Type B pancreatic cell (in vitro differentiated cells): ENCODE data around the gene SNRPE. TPM values are rescaled to one million over a fixed set of nuclear protein-coding genes. Genes with fewer than 3 reads are reported as not detected.
A peak's percentile ranks its signal among the peaks of the same experiment; 100 is the strongest.
"Not testable (repeated sequence)": the region's sequence is repeated elsewhere in the genome, so short reads cannot be mapped to it uniquely, and the experiment has no call there.

ENCODE experiments used
- DNase-seq: peaks from one replicate; pipeline ENCODE4 v3.0.0; 2021; ENCODE audit warnings: mixed read lengths; ENCODE audit not compliant: unreplicated experiment; ENCODE audit errors: extremely low spot score
- H3K27ac Mint-ChIP-seq: 2 replicates; pipeline ENCODE4 v1.8.0; 2021; ENCODE audit warnings: mild to moderate bottlenecking, mixed read lengths
- H3K27me3 Mint-ChIP-seq: 2 replicates; pipeline ENCODE4 v1.8.0; 2021; ENCODE audit warnings: mixed read lengths
- H3K36me3 Mint-ChIP-seq: 2 replicates; pipeline ENCODE4 v1.8.0; 2021; ENCODE audit warnings: mixed read lengths
- H3K4me1 Mint-ChIP-seq: one replicate; pipeline ENCODE4 v1.8.0; 2021; ENCODE audit warnings: mixed read lengths; ENCODE audit not compliant: unreplicated experiment
- H3K4me3 Mint-ChIP-seq: 2 replicates; pipeline ENCODE4 v1.8.0; 2021; ENCODE audit warnings: mild to moderate bottlenecking, mixed read lengths
- H3K9me3 Mint-ChIP-seq: 2 replicates; pipeline ENCODE4 v1.8.0; 2021; ENCODE audit warnings: mixed read lengths
- CTCF ChIP-seq: fragments of 200-600 bp; sonication (generic); conservative IDR thresholded peaks from 2 replicates; pipeline ENCODE4 v1.5.0; 2021; ENCODE audit warnings: antibody characterized with exemption, mild to moderate bottlenecking
- total RNA-seq: library from RNA; stranded (reverse); gene quantifications from 2 replicates; pipeline ENCODE4 v1.2.1, GENCODE V29; 2021; ENCODE audit warnings: low replicate concordance

Gene SNRPE
- total RNA-seq, 1 donor from 2014 or later: 232 TPM

DNA sequence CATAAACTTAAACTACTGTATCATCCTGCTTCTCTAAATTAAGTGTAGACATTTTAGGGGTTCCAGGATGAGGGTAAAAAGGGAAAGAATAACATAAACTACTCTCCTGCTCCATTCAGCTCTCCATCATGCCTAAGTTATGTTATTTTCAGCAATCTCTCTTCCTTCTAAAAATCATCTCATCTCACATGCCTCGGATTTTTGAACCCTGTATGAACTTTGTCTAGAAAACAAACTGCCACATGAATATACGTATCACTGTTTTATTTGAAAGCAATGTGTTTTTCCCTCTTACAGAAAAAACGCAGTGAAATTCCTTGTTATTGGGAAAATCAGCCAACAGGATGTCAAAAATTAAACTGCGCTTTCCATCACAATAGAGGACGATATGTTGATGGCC lies 33.4 kb upstream of the SNRPE start:
- no peak for DNase-seq
- TF ChIP-seq CTCF: no peak
- Mint-ChIP-seq H3K27me3 (no peaks in the 10 kb centered on the region), H3K4me1 (no peaks in the 10 kb centered on the region), H3K9me3 (no peaks in the 10 kb centered on the region), H3K27ac (no peak overlapping the region), H3K4me3 (no peak overlapping the region), H3K36me3 (peaks cover 44% of the 10 kb centered on the region)

DNA sequence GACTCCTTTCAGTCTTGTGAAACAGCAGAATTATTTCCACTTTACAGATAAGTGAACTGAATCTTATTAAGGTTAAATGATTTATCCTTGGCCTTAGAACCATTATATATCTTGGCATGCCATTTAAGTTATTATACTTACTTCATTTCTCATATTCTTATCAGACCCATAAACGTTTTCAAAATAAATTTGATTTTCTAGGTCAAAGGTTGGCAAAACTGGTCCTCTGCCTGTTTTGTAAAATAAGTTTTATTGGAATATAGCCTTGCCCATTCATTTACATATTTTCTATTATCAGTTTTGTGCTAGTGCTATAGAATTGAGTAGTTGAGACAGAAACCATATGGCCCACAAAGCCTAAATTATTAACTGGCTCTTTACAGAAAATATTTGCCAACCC lies 32.9 kb upstream of the SNRPE start:
- Mint-ChIP-seq H3K27ac (no peak overlapping the region), H3K4me3 (no peak overlapping the region), H3K36me3 (peaks cover 44% of the 10 kb centered on the region), H3K9me3 (no peaks in the 10 kb centered on the region), H3K27me3 (no peaks in the 10 kb centered on the region), H3K4me1 (no peaks in the 10 kb centered on the region)
- no peak for DNase-seq
- TF ChIP-seq CTCF: no peak

DNA sequence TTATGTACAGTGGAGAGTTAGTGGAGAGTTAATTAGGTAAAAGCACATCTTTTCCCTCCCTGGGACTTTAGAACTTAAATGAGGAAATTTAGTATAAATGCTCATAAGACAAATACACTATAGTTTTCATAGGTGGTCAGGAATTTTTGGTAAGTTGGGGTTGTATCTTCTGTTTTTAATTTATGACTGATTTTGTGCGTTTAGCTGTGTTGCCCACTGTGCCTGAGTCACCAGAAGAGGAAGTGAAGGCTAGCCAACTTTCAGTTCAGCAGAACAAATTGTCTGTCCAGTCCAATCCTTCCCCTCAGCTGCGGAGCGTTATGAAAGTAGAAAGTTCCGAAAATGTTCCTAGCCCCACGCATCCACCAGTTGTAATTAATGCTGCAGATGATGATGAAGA lies 32.2 kb upstream of the SNRPE start:
- peaks cover 44% of the 10 kb centered on the region for H3K36me3 Mint-ChIP-seq
- not testable (repeated sequence) for H3K4me3 Mint-ChIP-seq, H3K27ac Mint-ChIP-seq, H3K4me1 Mint-ChIP-seq, DNase-seq, H3K9me3 Mint-ChIP-seq, H3K27me3 Mint-ChIP-seq

DNA sequence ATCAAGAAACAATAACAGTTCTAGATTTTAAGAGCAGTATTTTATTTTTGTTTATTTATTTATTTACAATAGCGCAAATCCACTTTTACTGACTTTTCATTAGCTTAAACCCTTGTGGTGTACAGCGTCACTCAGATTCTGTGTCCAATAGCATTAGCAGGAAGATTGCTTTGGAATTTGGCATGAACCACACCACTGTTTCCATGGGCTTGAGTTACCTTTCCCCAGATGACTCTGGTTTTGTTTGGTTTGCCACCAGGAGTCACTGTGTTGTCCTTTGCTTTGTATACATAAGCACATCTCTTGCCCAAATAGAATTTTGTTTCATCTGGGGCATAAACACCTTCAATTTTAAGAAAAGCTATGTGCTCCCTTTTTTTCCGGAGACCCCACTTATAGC lies 25.9 kb upstream of the SNRPE start:
- no peak for DNase-seq
- no peak for TF ChIP-seq CTCF
- no peaks in the 10 kb centered on the region for H3K27me3 Mint-ChIP-seq
- H3K36me3 Mint-ChIP-seq: peaks cover 41% of the 10 kb centered on the region
- no peaks in the 10 kb centered on the region for H3K4me1 Mint-ChIP-seq
- no peak overlapping the region for H3K4me3 Mint-ChIP-seq
- no peak overlapping the region for H3K27ac Mint-ChIP-seq
- no peaks in the 10 kb centered on the region for H3K9me3 Mint-ChIP-seq

DNA sequence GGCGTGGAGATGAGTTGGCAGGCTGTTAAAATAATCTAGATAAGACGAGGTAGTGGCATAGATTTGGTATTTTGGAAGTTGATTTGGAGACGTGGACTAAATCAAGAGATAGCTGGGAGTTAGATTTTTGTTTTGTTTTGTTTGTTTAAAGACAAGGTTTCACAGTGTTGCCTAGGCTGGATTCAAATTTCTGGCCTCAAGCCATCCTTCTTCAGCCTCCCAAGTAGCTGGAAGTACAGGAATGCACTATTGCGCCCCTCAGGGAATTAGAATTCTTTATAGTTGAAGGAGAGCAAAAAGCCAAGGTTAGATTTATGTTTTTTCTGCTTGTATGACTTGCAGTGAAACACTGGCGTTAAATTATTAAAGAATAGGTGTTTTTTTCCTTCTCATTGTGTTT lies 22.3 kb upstream of the SNRPE start:
- DNase-seq: no peak
- H3K4me1 Mint-ChIP-seq: no peaks in the 10 kb centered on the region
- no peaks in the 10 kb centered on the region for H3K9me3 Mint-ChIP-seq
- peak overlapping the region; percentile 62 for H3K27ac Mint-ChIP-seq
- no peak overlapping the region for H3K4me3 Mint-ChIP-seq
- no peaks in the 10 kb centered on the region for H3K27me3 Mint-ChIP-seq
- TF ChIP-seq CTCF: no peak
- peaks cover 50% of the 10 kb centered on the region for H3K36me3 Mint-ChIP-seq

- Mint-ChIP-seq H3K36me3 (peaks cover 50% of the 10 kb centered on the region), H3K27me3 (no peaks in the 10 kb centered on the region), H3K4me3 (no peak overlapping the region), H3K4me1 (no peaks in the 10 kb centered on the region), H3K27ac (no peak overlapping the region), H3K9me3 (no peaks in the 10 kb centered on the region)
- TF ChIP-seq CTCF: no peak
- DNase-seq: no peak
These were observed 21.1 kb upstream of the SNRPE start for GRCh38 chr1:203840208-203840808.
